GM12801 (cell line): Measurements from ENCODE around the gene DHRS11.

ENCODE experiments used
- TF ChIP-seq, protein P1 (sequence below): IDR thresholded peaks from one replicate; pipeline ENCODE4 v1.5.1; 2011; ENCODE audit warnings: control low read depth; ENCODE audit not compliant: insufficient read length; ENCODE audit errors: extremely low read depth

DHRS11 gene

DNA sequence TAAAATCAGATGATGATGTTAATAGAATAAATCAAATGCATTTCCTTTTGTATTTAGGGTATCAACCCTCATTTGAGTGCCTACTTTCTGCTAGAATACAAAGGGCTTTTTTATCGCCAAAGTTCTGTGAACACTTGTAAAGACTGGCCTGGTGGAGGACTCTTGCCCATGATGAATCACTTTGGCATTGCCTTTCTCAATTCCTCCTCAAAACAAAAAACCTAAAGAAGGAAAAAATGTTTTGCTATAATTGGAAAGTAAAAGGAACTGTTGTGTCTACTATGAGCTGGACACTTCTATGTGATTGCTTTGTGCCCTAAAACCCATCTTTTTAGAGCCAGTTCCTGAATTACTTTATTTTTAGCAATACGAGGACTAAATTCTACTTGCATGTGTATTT is 13.0 kb upstream of the DHRS11 start:
- TF ChIP-seq, protein P1, sequence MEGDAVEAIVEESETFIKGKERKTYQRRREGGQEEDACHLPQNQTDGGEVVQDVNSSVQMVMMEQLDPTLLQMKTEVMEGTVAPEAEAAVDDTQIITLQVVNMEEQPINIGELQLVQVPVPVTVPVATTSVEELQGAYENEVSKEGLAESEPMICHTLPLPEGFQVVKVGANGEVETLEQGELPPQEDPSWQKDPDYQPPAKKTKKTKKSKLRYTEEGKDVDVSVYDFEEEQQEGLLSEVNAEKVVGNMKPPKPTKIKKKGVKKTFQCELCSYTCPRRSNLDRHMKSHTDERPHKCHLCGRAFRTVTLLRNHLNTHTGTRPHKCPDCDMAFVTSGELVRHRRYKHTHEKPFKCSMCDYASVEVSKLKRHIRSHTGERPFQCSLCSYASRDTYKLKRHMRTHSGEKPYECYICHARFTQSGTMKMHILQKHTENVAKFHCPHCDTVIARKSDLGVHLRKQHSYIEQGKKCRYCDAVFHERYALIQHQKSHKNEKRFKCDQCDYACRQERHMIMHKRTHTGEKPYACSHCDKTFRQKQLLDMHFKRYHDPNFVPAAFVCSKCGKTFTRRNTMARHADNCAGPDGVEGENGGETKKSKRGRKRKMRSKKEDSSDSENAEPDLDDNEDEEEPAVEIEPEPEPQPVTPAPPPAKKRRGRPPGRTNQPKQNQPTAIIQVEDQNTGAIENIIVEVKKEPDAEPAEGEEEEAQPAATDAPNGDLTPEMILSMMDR, result no peak

DNA sequence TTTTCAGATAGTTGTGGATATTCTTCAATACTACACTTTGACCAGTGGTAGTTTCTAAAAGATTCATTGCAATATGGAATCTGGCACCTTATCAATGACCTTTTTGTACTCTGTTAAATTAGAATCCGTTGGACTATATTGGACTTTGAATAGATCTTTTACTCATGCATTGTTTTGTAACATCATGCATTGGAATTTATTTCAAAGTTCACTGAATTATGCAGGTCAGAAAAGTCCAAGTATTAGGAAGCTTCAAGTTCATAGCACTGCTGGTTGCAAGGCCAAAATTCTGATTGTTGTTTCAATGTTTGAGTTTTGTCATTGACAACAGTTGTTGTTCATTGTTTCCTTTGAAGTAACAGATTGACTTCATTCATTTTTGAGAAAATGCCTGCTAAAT is 7.9 kb upstream of the DHRS11 start:
- TF ChIP-seq, protein P1, result no peak

DNA sequence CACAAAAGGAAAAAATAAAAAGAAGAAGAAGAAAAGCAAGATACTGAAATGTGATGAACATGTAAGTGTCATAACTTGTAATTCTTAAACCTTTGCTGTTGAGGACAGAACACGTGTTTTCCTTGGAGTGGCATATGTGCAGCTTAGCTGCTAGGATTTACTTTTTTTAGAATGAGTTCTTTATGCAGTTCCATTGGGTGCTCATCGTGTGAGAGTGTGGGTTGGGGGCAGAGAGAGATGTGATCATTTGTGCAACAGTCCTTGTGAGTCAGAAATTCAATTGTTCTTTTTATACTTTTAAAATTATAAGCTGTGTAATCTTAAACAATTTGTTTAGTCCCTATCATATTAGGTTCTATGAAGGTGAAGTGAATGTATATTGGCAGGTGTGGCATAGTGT is 5.5 kb upstream of the DHRS11 start:
- TF ChIP-seq, protein P1, result no peak

DNA sequence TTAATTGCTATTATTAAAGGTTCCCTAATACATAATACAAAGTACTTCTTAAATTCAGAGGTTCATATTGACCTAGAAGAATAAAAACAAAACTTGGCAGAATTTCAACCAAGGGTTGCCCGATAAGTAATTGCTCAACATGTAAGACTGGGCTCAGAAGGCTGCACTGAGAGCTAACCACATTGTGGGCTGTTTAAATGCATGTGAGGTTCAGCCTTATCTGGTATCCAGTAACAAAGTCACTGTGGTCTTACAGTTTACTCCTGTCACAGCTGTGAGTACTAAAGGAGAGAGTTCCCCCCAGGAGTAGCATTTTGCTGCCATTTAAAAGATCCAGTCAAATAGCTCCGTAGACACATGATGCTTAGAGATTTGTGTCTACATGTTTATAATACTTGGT is 1.6 kb upstream of the DHRS11 start:
- TF ChIP-seq, protein P1, result no peak

DNA sequence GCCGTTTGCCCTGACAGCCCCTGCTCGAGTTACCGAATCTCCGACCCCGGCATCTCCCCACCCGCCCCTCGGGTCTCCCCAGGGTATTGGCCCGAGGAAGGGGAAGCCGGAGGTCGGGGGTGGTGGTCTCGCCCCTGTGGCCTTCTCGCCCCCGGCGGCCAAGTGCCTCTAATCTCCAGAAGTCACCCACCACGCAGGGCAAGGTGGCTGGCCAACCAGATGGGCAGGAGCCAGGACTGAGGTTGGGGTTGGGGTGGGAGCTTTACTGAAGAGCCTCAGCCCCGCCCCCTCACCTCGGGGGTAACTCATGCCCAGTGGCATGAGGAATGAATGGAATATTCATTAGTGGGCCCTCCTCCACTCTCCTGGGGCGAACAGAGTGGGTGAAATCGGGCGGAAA is 637 bp downstream of the DHRS11 start:
- TF ChIP-seq, protein P1, result no peak

DNA sequence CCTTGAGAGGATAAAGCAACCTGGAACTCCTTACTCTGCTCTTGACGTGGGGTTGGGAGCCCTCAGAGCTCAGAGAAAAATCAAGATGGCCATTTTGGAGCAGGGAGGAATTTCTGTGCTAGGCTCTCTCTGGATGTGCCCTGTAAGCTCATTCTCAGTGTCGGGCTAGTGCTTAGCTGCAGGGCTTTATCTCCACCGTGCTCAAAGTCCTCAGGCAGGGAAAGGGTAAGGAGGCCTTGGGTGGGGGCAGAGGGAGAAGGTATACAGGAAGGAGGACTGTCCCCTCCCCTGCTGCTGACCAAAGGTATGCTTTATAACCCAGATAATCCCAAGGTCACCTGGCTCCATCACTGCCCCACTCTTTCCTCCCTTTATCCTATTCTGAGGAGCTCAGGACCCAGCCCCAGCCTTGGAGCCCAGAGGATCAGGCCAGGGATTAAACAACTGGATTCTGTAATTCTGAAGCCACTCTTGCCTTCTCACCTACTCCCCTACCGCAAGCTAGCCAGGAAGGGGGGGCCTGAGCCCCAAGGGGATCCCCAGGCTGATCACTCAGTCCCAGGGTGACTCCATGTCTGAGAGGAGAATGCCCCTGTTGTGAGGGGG is 1.1 kb downstream of the DHRS11 start:
- TF ChIP-seq, protein P1, result no peak

DNA sequence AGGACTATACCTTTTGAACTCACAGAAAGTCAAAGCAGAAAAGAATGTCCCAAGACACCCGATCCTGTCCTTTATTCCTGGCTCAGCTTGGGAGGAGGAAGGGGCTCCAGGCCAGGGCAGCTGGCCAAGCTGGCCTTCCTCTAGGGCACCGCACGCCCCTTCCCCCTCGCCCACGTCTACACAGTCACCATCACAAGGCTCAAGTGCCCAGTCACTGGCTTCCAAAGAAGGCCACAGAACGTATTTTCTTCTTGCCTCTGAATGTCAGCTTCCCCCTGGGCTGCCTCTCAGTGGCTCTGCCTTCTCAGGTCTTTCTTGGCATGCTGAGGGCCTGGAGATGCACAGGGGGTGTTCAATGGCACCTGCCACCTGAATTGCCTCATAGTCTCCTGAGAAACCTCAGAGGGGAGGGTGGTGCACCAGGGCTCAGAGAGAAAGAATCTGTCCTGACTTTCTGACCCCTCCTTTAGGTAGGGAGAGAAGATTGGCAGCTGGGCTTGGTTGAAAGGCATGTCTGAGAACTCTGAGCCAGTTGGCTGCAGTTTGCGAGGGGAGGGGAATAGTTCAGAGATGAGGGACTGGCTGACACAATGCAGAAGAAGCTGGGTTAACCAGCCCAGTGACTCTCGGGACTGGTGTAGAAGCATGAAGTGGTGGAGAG is 2.1 kb downstream of the DHRS11 start:
- TF ChIP-seq, protein P1, result no peak
